Measurements from ENCODE around the gene PHF5A.

Gene PHF5A

GRCh38 chr22:41415554-41415953 is 52.9 kb downstream of the PHF5A start:
- TF ChIP-seq CTCF (conservative IDR thresholded peaks at IDR 0.05; ENCODE audit: low read depth) = no peak
- POLR2A ChIA-PET (ENCODE audit: low non-redundant PET) = no interaction called here
- H3K27ac ChIP-seq = peak overlapping the region; percentile 95
- CTCF ChIA-PET = no interaction called here
- DNase-seq (ENCODE audit: low spot score) = no peak

- no peak for TF ChIP-seq CTCF (conservative IDR thresholded peaks at IDR 0.05; ENCODE audit: low read depth)
- ChIA-PET CTCF (interaction anchor here (0.6 kb wide), 1 partner anchor 107 kb away, joined by 4 read pairs; no protein-coding TSS in a partner anchor), POLR2A (ENCODE audit: low non-redundant PET) (no interaction called here)
- H3K27ac ChIP-seq = peak overlapping the region; percentile 95
- no peak for DNase-seq (ENCODE audit: low spot score)
These were observed 57.3 kb downstream of the PHF5A start for GRCh38 chr22:41411021-41411851.

GRCh38 chr22:41410311-41410751 is 58.2 kb downstream of the PHF5A start:
- H3K27ac ChIP-seq = peak overlapping the region; percentile 95
- ChIA-PET POLR2A (ENCODE audit: low non-redundant PET) (no interaction called here), CTCF (interaction anchor here (0.6 to 1.3 kb wide), 2 partner anchors 29 to 107 kb away, joined by 3 read pairs; no protein-coding TSS in a partner anchor)

More at GRCh38 chr22:41410311-41410751, 58.2 kb downstream of the PHF5A start:
- no peak for DNase-seq (ENCODE audit: low spot score)
- TF ChIP-seq CTCF (conservative IDR thresholded peaks at IDR 0.05; ENCODE audit: low read depth) = no peak

Measured in RWPE1 (cell line).